IPS-18c (cell line): ENCODE results near the gene CCDC126.
"Not testable (repeated sequence)": the region's sequence is repeated elsewhere in the genome, so short reads cannot be mapped to it uniquely, and the experiment has no call there.

Source experiments
- H3K4me3 ChIP-seq: 2 replicates; pipeline ENCODE4 v1.7.0; 2013; ENCODE audit warnings: low read depth, mild to moderate bottlenecking, low read length, moderate library complexity; ENCODE audit not compliant: insufficient read depth
- H3K9me3 ChIP-seq: one replicate; pipeline ENCODE4 v1.6.1; 2013; ENCODE audit warnings: mild to moderate bottlenecking, low read length, moderate library complexity; ENCODE audit not compliant: control insufficient read depth, insufficient read depth

Gene CCDC126, protein sequence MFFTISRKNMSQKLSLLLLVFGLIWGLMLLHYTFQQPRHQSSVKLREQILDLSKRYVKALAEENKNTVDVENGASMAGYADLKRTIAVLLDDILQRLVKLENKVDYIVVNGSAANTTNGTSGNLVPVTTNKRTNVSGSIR

DNA sequence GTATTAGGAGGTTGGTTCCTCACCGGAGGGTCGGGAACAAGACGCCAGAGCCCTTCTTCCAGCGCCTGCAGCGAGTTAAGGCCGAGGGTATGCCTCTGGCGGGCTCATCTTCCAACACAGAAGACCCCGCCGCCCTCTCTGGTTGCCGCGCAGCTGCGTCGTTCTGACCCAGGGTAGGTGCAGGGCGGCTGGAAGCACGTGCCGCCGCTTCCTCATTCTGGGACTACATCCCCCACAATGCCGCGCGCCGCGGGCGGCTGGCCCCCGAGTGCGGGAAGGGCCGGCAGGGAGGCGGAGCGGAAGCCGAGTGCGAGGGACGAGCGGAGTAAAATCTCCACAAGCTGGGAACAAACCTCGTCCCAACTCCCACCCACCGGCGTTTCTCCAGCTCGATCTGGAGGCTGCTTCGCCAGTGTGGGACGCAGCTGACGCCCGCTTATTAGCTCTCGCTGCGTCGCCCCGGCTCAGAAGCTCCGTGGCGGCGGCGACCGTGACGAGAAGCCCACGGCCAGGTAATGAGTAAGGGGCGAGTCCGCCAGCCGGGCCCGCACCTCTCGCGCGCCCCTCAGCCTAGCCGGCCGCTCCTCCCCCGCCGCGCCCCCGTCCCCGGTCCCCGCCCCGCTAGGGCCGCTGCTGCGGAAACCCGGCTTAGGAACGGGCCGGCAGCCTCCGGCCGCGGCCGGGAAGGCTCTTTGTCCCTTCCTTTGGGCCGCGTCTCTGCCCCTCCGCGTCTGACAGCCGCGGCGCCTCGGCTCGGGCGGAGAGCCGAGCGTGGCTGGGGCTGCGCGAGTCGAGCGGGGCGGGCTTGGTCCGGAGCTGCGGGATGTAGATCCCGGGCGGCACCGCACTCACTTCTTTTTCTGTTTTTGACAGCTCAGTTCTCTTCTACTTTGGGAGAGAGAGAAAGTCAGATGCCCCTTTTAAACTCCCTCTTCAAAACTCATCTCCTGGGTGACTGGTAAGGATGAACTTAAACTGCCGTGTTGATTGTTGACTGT, at the start of gene CCDC126:
TSS of gene CCDC126 (plus strand) at position 289 of the 998 bp plus-strand sequence. CDS start 13,934 bp downstream, outside the sequence.
- Histone ChIP-seq H3K4me3 (peak within 1 kb of the TSS; percentile 85), H3K9me3 (no peaks in the 10 kb centered on the region)

DNA sequence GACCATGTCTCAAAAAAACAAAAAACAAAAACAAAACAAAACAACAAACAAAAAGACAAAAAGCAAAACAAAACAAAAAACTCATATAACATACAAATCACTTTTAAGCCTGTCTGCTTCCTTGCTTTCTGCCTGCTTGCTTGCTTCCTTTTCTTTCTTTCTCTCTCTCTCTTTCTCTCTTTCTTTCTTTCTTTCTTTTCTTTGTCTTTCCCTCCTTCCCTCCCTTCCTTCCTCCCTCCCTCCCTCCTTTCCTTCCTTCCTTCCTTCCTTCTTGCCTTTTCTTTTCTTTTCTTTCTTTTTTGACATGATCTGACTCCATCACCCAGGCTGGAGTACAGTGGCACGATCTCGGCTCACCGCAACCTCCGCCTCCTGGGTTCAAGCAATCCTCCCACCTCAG, 49.5 kb upstream of the CCDC126 start:
- H3K9me3 ChIP-seq, result peaks cover 3% of the 10 kb centered on the region
- H3K4me3 ChIP-seq, result no peak overlapping the region

GRCh38 chr7:23558303-23558702, 38.9 kb upstream of the CCDC126 start:
- H3K9me3 ChIP-seq, result no peaks in the 10 kb centered on the region
- no peak overlapping the region for H3K4me3 ChIP-seq

DNA sequence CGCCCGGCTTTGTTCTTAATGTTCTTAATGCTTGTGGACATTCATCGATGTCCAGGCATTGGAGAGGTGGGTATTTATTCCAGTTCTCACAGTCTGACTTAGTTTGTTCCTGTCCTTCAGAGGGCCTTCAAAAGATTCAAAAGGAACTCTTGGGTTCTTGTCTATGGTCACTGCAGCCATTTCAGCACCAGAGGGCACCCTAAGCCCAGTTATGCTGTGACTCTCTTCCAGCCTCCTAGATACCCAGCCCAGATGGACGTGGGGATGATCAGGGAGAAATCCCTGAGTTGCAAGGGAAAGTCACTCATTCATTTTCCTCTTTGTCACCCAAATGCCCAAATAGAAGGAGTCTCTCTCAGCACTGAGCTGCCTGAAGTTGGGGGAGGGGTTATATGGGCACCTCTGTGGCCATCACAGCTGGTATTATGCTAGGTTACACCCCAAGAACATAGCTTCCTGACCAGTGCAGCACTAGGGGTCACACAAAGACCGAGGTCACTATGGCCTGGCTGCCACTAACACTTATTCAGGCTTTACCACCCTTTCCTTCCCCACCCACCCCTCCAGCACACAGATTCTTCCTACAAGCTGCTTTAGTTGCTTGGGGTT, 26.5 kb upstream of the CCDC126 start:
- Histone ChIP-seq H3K9me3 (no peaks in the 10 kb centered on the region), H3K4me3 (no peak overlapping the region)

DNA sequence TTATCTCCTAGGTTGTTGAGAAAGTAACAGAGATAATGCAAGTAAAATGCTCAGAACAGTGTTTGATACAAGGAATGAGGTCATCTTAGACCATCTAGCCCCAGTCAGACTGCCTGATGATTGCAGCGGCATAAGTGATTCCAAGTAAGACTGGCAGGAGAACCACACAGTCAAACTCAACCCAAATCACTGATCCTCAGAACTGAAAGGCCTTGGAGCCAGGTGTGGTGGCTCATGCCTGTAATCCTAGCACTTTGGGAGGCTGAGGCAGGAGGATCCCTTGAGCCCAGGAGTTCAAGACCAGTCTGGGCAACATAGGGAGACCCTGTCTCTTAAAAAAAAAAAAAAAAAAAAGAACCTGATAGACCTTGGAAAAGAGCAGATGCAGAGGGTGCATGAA, 15.2 kb upstream of the CCDC126 start:
- not testable (repeated sequence) for H3K9me3 ChIP-seq, H3K4me3 ChIP-seq

- not testable (repeated sequence) for H3K9me3 ChIP-seq, H3K4me3 ChIP-seq
Observed at GRCh38 chr7:23585304-23585703, 11.9 kb upstream of the CCDC126 start.

GRCh38 chr7:23586159-23586558, 11.0 kb upstream of the CCDC126 start:
- Histone ChIP-seq H3K4me3 (no peak overlapping the region), H3K9me3 (no peaks in the 10 kb centered on the region)

DNA sequence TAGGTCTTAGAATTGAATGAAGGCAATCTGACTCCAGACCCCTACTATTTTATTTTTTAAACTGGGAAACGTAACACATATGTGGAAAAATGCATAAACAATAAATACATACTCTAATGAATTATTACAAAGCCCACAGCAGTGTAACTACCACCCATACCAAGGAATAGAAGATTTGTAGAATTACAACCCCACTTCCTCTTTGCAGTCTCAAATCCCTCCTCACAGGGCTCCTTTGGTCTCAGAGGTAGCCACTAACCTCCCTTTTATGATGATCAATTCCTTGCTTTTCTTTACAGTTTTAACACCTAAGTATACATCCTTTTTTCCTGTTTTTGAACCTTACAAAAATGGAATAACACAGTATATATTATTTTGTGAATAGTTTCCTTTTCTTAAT, 6.7 kb upstream of the CCDC126 start:
- H3K4me3 ChIP-seq, result no peak overlapping the region
- no peaks in the 10 kb centered on the region for H3K9me3 ChIP-seq

- H3K9me3 ChIP-seq, result no peaks in the 10 kb centered on the region
- no peak overlapping the region for H3K4me3 ChIP-seq
Observed at GRCh38 chr7:23593706-23594105, 3.5 kb upstream of the CCDC126 start.

DNA sequence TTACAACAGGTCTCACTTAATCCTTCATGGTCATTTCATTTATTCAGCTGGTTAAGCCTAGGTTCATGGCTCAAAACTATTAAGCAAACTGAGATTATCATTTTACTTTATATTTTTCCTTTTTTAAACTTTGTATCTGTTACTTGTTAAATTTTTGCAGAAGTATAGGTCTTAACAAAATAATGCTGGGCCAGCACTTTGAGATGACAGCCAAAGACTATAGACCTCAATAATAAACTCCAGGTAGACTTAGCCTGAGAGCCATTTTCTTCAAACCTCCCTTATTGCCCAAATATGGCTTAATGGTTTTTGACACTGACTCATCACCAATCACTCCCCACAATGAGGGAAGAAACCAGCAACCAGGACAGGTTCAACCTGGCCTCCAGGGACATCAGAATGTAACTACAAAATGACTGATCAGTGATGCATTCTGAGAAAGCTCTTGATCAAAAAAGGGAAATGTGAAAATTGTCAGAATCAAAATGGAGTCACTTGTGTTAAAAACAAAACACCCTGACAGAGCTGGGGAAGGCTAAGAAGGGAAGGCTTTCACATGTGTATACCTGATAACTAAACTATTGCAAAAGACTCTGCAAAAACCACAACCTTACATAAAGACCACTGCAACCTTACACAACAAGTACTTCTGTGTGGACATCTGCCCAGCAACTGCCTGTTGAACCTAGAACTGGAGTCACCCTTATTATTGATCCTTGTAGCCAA, 2.1 kb upstream of the CCDC126 start:
- Histone ChIP-seq H3K9me3 (no peaks in the 10 kb centered on the region), H3K4me3 (no peak overlapping the region)

- no peaks in the 10 kb centered on the region for H3K9me3 ChIP-seq
- H3K4me3 ChIP-seq, result peak overlapping the region; percentile 85; the same call in 1 of the 2 replicates
Observed at GRCh38 chr7:23598296-23598695, 1.1 kb downstream of the CCDC126 start.

DNA sequence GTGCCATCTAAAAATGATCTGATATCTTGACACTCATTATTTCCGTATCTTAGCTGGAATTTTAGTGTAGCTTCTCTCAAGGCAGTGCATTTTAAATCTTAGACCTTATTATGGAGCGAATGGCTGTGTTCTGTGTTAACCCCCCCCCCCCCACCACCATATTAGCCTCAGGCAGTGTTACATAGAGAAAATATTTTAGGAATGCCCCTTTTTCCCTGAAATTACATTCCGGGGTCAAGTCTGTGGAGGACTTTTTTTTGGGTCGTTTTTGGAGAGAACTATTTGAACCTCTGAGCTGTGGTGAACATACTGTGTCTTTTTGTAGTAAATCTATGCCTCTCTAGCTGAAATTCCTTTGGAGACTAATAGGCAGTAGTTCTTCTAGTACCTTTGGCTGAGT, 3.1 kb downstream of the CCDC126 start:
- H3K4me3 ChIP-seq, result no peak overlapping the region
- no peaks in the 10 kb centered on the region for H3K9me3 ChIP-seq

DNA sequence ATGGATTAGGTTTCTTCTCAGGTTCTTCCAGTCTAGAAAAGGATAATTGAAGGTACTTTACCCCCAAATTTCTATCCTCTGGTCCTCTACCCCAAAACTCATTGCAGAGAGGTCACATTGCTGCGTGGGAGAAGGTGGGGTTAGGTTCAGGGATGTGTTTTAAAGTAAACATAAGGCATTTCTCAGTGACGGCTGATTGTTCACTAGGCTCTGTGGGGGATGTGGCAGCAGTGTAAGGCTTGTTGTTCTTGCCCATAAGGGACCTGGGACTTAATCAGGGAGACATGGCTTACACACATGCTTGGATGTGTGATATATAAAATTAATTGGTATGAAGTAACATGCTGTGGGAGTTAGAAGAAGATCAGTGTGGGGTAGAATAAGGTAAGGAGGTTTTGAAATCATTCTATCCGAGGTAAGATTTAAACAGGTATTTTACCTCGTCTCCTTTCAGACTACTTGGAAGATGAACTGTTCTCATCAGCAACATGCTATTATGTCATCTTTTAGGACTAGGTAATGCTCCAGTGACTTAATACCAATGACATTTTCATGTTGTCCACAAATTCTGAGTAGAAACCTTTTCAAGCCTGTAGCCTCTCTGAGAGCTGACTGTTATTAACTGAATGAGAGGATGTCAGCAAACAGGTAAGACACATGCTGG, 6.6 kb downstream of the CCDC126 start:
- Histone ChIP-seq H3K9me3 (no peaks in the 10 kb centered on the region), H3K4me3 (no peak overlapping the region)

DNA sequence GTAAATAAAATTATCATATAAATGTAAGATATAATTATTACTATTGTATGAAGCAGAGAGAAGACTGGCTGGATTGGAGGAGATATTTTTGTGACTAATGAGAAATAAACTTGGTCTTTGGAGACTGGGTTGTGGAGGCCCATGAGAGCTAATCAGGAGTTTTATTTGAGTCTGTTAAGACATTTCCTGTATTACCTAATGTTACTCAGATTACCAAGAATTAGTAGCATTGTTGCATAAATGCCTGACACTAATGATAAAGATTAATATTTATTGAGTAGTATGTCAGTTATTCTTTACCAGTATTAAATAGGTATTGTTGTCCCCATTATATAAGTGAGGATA, 7.1 kb downstream of the CCDC126 start:
- Histone ChIP-seq H3K4me3 (no peak overlapping the region), H3K9me3 (no peaks in the 10 kb centered on the region)

- no peaks in the 10 kb centered on the region for H3K9me3 ChIP-seq
- no peak overlapping the region for H3K4me3 ChIP-seq
Observed at GRCh38 chr7:23607130-23607529, 9.9 kb downstream of the CCDC126 start.

DNA sequence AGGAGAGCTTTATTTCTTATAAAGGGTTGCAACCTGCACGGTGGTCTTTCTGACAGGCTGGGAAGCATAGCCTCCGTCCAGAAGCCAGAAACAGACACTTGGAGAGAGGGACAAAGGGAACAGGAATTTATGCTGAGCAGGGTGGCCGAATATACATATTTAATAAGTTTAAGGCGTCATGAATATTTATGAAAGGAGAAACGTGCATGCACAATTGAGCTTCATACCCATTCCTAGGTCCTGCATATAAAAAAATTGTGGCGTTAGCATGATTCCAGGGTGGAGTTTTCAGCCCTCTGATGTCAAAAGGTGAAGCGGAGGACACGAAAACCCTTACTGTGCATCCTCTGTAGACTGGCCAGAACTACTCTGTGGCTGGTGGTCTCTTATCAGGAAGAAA, 10.7 kb downstream of the CCDC126 start:
- Histone ChIP-seq H3K4me3 (no peak overlapping the region), H3K9me3 (peaks cover under 1% of the 10 kb centered on the region)

GRCh38 chr7:23615331-23615730, 18.1 kb downstream of the CCDC126 start:
- Histone ChIP-seq H3K4me3 (no peak overlapping the region), H3K9me3 (peaks cover 2% of the 10 kb centered on the region)
